Endothelial cell (in vitro differentiated cells): ENCODE data around the gene TAF6. TPM values are rescaled to one million over a fixed set of nuclear protein-coding genes. Genes with fewer than 3 reads are reported as not detected.

Experiments
- DNase-seq: peaks from one replicate; pipeline ENCODE4 v3.0.0; 2021; ENCODE audit warnings: low spot score
- H3K27ac Mint-ChIP-seq: one replicate; pipeline ENCODE4 v1.8.0; 2021; ENCODE audit warnings: mixed read lengths, inconsistent platforms; ENCODE audit not compliant: unreplicated experiment
- H3K27me3 Mint-ChIP-seq: one replicate; pipeline ENCODE4 v1.8.0; 2021; ENCODE audit warnings: mild to moderate bottlenecking, moderate library complexity, mixed read lengths, inconsistent platforms; ENCODE audit not compliant: unreplicated experiment
- H3K36me3 Mint-ChIP-seq: one replicate; pipeline ENCODE4 v1.8.0; 2021; ENCODE audit warnings: mild to moderate bottlenecking, low read depth, mixed read lengths, inconsistent platforms; ENCODE audit not compliant: unreplicated experiment
- H3K4me1 Mint-ChIP-seq: one replicate; pipeline ENCODE4 v1.8.0; 2021; ENCODE audit warnings: mild to moderate bottlenecking, mixed read lengths, inconsistent platforms; ENCODE audit not compliant: unreplicated experiment
- H3K4me3 Mint-ChIP-seq: one replicate; pipeline ENCODE4 v1.8.0; 2021; ENCODE audit warnings: mild to moderate bottlenecking, mixed read lengths, inconsistent platforms; ENCODE audit not compliant: unreplicated experiment
- H3K9me3 Mint-ChIP-seq: one replicate; pipeline ENCODE4 v1.8.0; 2021; ENCODE audit warnings: mixed read lengths, inconsistent platforms; ENCODE audit not compliant: unreplicated experiment
- CTCF ChIP-seq: fragments of 200-600 bp; sonication (generic); IDR thresholded peaks from one replicate; pipeline ENCODE4 v1.5.0; 2021; ENCODE audit warnings: antibody characterized with exemption; ENCODE audit not compliant: unreplicated experiment
- total RNA-seq: library from RNA; stranded (reverse); fragmentation: NEBNext Ultra II Directional; extraction: Animal tissue kit (Norgen Biotek cat#: 25700); gene quantifications from one replicate; pipeline ENCODE4 v1.2.1, GENCODE V29; 2021; ENCODE audit not compliant: unreplicated experiment

Gene TAF6
- total RNA-seq, 1 donor from 2014 or later: 71.8 TPM

- peaks cover 58% of the 10 kb centered on the region for H3K4me1 Mint-ChIP-seq
- no peak for TF ChIP-seq CTCF
- no peak for DNase-seq
- H3K9me3 Mint-ChIP-seq: no peaks in the 10 kb centered on the region
- H3K36me3 Mint-ChIP-seq: peaks cover 62% of the 10 kb centered on the region
- peak overlapping the region; percentile 72 for H3K27ac Mint-ChIP-seq
- H3K4me3 Mint-ChIP-seq: peak overlapping the region; percentile 82
- H3K27me3 Mint-ChIP-seq: peaks cover 30% of the 10 kb centered on the region
Measured at GRCh38 chr7:100093054-100093453, 26.1 kb downstream of the TAF6 start.

DNA sequence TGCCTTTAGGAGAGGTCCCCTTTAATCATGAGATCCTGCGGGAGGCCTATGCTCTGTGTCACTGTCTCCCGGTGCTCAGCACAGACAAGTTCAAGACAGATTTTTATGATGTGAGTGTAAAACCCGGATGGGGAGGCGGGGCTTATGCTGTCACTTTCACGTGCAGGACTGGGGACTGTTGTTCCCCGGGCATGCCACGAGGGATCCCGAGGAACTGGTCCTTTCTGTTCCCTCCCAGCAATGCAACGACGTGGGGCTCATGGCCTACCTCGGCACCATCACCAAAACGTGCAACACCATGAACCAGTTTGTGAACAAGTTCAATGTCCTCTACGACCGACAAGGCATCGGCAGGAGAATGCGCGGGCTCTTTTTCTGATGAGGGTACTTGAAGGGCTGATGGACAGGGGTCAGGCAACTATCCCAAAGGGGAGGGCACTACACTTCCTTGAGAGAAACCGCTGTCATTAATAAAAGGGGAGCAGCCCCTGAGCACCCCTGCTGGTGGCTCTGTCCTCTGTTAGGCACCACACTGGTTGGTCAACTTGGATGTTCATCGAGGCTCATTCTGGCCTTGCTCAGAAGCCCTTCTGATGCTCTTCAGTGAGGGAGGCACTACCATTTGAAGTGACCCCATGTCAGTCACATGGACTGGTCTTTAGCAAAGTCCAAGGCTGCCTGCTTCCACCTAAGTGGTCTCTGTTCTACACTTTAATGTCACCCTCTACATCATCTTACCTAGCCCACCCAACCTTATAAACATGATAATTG lies 27.6 kb downstream of the TAF6 start:
- Mint-ChIP-seq H3K27me3 (peaks cover 24% of the 10 kb centered on the region), H3K27ac (peak overlapping the region; percentile 75), H3K9me3 (no peaks in the 10 kb centered on the region), H3K36me3 (peaks cover 51% of the 10 kb centered on the region), H3K4me1 (peaks cover 54% of the 10 kb centered on the region), H3K4me3 (peak overlapping the region; percentile 53)
- DNase-seq: no peak
- no peak for TF ChIP-seq CTCF

DNA sequence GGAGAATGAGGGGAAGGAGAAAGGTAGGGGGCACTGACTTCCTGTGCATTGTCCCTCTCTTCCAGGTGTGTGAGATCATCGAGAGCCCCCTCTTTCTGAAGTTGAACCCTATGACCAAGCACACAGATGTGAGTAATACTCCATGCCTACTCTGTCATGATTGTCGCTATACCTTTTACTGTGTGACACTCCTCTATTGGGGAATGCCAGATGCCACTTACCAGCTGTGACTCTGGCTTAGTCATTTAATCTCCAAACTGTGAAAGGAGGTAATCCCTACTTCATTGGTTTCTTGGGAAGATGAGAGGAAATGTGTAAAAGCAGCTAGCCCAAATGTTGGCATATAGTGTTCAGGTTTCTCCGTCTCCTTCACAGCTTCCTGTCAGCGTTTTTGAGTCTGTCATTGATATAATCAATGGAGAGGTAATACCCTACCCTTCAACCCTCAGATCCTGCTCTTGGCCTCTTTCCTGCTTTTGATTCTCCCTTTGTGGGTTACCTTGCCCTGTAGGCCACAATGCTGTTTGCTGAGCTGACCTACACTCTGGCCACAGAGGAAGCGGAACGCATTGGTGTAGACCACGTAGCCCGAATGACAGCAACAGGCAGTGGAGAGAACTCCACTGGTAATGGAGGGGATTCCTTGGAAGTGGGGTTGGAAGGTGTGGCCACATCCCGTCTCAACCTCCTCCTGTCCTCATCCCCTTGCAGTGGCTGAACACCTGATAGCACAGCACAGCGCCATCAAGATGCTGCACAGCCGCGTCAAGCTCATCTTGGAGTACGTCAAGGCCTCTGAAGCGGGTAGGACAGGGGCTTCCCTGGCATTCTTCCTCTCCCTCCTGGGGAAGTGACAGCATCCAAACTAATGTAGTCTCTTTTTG lies 28.4 kb downstream of the TAF6 start:
- no peak for TF ChIP-seq CTCF
- peaks cover 52% of the 10 kb centered on the region for H3K4me1 Mint-ChIP-seq

GRCh38 chr7:100089458-100090196 lies 29.5 kb downstream of the TAF6 start:
- DNase-seq: no peak
- Mint-ChIP-seq H3K27ac (peak overlapping the region; percentile 91), H3K9me3 (no peaks in the 10 kb centered on the region), H3K27me3 (peaks cover 14% of the 10 kb centered on the region), H3K4me1 (peaks cover 43% of the 10 kb centered on the region), H3K4me3 (peak overlapping the region; percentile 96), H3K36me3 (peaks cover 40% of the 10 kb centered on the region)
- TF ChIP-seq CTCF: no peak

More for the DNA sequence above, 28.4 kb downstream of the TAF6 start:
- H3K27ac Mint-ChIP-seq: peak overlapping the region; percentile 74
- peak overlapping the region; percentile 67 for H3K4me3 Mint-ChIP-seq
- no peak for DNase-seq
- no peaks in the 10 kb centered on the region for H3K9me3 Mint-ChIP-seq
- peaks cover 18% of the 10 kb centered on the region for H3K27me3 Mint-ChIP-seq
- H3K36me3 Mint-ChIP-seq: peaks cover 48% of the 10 kb centered on the region
